DOHH2 (cell line): ENCODE data around the gene PPP1R26.
"Not testable (repeated sequence)": the region's sequence is repeated elsewhere in the genome, so short reads cannot be mapped to it uniquely, and the experiment has no call there.

Experiments used
- H3F3A ChIP-seq: fragments of 200-600 bp; sonication (generic), shearing (Covaris generic); 2 replicates; pipeline ENCODE4 v1.6.0; 2016; ENCODE audit warnings: antibody characterized with exemption, mild to moderate bottlenecking; ENCODE audit not compliant: control insufficient read depth, insufficient read depth
- H3K27ac ChIP-seq: fragments of 200-600 bp; sonication (generic); 2 replicates; pipeline ENCODE4 v1.5.1; 2014; ENCODE audit warnings: low read depth, mild to moderate bottlenecking, low read length, moderate library complexity
- H3K27me3 ChIP-seq: fragments of 200-600 bp; sonication (generic); 2 replicates; pipeline ENCODE4 v1.6.1; 2014; ENCODE audit warnings: mild to moderate bottlenecking, low read length, mixed read lengths; ENCODE audit not compliant: control insufficient read depth
- H3K36me3 ChIP-seq: fragments of 200-600 bp; sonication (generic); 2 replicates; pipeline ENCODE4 v1.6.1; 2014; ENCODE audit warnings: mild to moderate bottlenecking, low read length, moderate library complexity, mixed read lengths; ENCODE audit not compliant: control insufficient read depth
- H3K4me1 ChIP-seq: fragments of 200-600 bp; sonication (generic); 2 replicates; pipeline ENCODE4 v1.6.1; 2014; ENCODE audit warnings: mild to moderate bottlenecking, low read length, mixed read lengths; ENCODE audit not compliant: control insufficient read depth
- H3K4me2 ChIP-seq: fragments of 200-600 bp; sonication (generic); 2 replicates; pipeline ENCODE4 v1.6.0; 2014; ENCODE audit warnings: mild to moderate bottlenecking, low read length, moderate library complexity
- H3K4me3 ChIP-seq: fragments of 200-600 bp; sonication (generic); 2 replicates; pipeline ENCODE4 v1.5.1; 2014; ENCODE audit warnings: mild to moderate bottlenecking, low read length, mixed read lengths
- H3K79me2 ChIP-seq: fragments of 200-600 bp; sonication (generic); 2 replicates; pipeline ENCODE4 v1.6.1; 2014; ENCODE audit warnings: mild to moderate bottlenecking, low read length, mixed read lengths; ENCODE audit not compliant: control insufficient read depth
- H3K9me2 ChIP-seq: fragments of 200-600 bp; sonication (generic); replicated peaks from 2 replicates; pipeline ENCODE4 v1.6.1; 2014; ENCODE audit warnings: mild to moderate bottlenecking, low read length, mixed read lengths; ENCODE audit not compliant: control insufficient read depth
- H3K9me3 ChIP-seq: fragments of 200-600 bp; sonication (generic); 2 replicates; pipeline ENCODE4 v1.6.1; 2014; ENCODE audit warnings: antibody characterized with exemption, low read length, mixed read lengths; ENCODE audit not compliant: control insufficient read depth, insufficient read depth
- H4K20me1 ChIP-seq: fragments of 200-600 bp; sonication (generic); 2 replicates; pipeline ENCODE4 v1.6.0; 2014; ENCODE audit warnings: low read depth, mild to moderate bottlenecking, antibody characterized with exemption, low read length, moderate library complexity; ENCODE audit not compliant: control insufficient read depth, insufficient read depth
- CTCF ChIP-seq: fragments of 200-600 bp; sonication (generic); IDR thresholded peaks from one replicate; pipeline ENCODE4 v1.5.1; 2014; ENCODE audit warnings: antibody characterized with exemption, mild to moderate bottlenecking, low read depth, low read length; ENCODE audit not compliant: poor library complexity, severe bottlenecking
- EZH2phosphoT487 ChIP-seq: fragments of 200-600 bp; sonication (generic); IDR thresholded peaks from 2 replicates; pipeline ENCODE4 v1.6.1; 2017; ENCODE audit warnings: borderline replicate concordance, mild to moderate bottlenecking, antibody characterized with exemption, low read length, moderate library complexity, mixed read lengths

The PPP1R26 gene

GRCh38 chr9:135526730-135527571 lies 47.4 kb downstream of the PPP1R26 start:
- no peaks in the 10 kb centered on the region for H3K36me3 ChIP-seq

GRCh38 chr9:135528842-135529435 lies 49.4 kb downstream of the PPP1R26 start:
- not testable (repeated sequence) for H3F3A ChIP-seq, H3K9me3 ChIP-seq, H4K20me1 ChIP-seq, H3K4me3 ChIP-seq, H3K27ac ChIP-seq, H3K9me2 ChIP-seq, H3K4me2 ChIP-seq, H3K36me3 ChIP-seq, H3K4me1 ChIP-seq, H3K79me2 ChIP-seq, H3K27me3 ChIP-seq

More at GRCh38 chr9:135526730-135527571, 47.4 kb downstream of the PPP1R26 start:
- no peaks in the 10 kb centered on the region for H4K20me1 ChIP-seq
- no peak overlapping the region for H3K4me3 ChIP-seq
- H3F3A ChIP-seq = no peaks in the 10 kb centered on the region
- no peak overlapping the region for H3K4me2 ChIP-seq
- no peaks in the 10 kb centered on the region for H3K79me2 ChIP-seq
- H3K27ac ChIP-seq = no peak overlapping the region
- H3K9me3 ChIP-seq = no peaks in the 10 kb centered on the region
- no peaks in the 10 kb centered on the region for H3K27me3 ChIP-seq
- no peak for TF ChIP-seq CTCF
- no peak for TF ChIP-seq EZH2phosphoT487
- H3K4me1 ChIP-seq = no peaks in the 10 kb centered on the region
- no peaks in the 10 kb centered on the region for H3K9me2 ChIP-seq

- no peaks in the 10 kb centered on the region for H3K9me3 ChIP-seq
- no peak overlapping the region for H3K4me3 ChIP-seq
- H3K36me3 ChIP-seq = no peaks in the 10 kb centered on the region
- no peaks in the 10 kb centered on the region for H3K27me3 ChIP-seq
- no peaks in the 10 kb centered on the region for H4K20me1 ChIP-seq
- TF ChIP-seq CTCF (no peak), EZH2phosphoT487 (no peak)
- no peaks in the 10 kb centered on the region for H3K79me2 ChIP-seq
- H3K4me2 ChIP-seq = no peak overlapping the region
- H3F3A ChIP-seq = 0 out of 2 replicates have a peak, but pooled peaks cover 2% of the 10 kb centered on the region
- no peaks in the 10 kb centered on the region for H3K9me2 ChIP-seq
- no peaks in the 10 kb centered on the region for H3K4me1 ChIP-seq
- no peak overlapping the region for H3K27ac ChIP-seq
These were observed 50.6 kb downstream of the PPP1R26 start for GRCh38 chr9:135530146-135530545.

- no peaks in the 10 kb centered on the region for H3K9me2 ChIP-seq
- no peak overlapping the region for H3K27ac ChIP-seq
- 0 out of 2 replicates have a peak, but pooled peaks cover 2% of the 10 kb centered on the region for H3F3A ChIP-seq
- no peaks in the 10 kb centered on the region for H3K27me3 ChIP-seq
- no peak overlapping the region for H3K4me2 ChIP-seq
- H4K20me1 ChIP-seq = no peaks in the 10 kb centered on the region
- no peaks in the 10 kb centered on the region for H3K79me2 ChIP-seq
- H3K36me3 ChIP-seq = no peaks in the 10 kb centered on the region
- H3K9me3 ChIP-seq = no peaks in the 10 kb centered on the region
- H3K4me3 ChIP-seq = no peak overlapping the region
- no peaks in the 10 kb centered on the region for H3K4me1 ChIP-seq
- TF ChIP-seq EZH2phosphoT487 (no peak), CTCF (no peak)
These were observed 51.5 kb downstream of the PPP1R26 start for GRCh38 chr9:135531096-135531495.
